Aorta (tissue), 5 donors: ENCODE results near the gene LRRN4. TPM values are rescaled to one million over a fixed set of nuclear protein-coding genes. Genes with fewer than 3 reads are reported as not detected.

ENCODE experiments used
- ATAC-seq: fragments of 200-7000 bp; cut with Tn5 transposase; one replicate; pipeline ENCODE4 v1.9.1; 2022; ENCODE audit warnings: moderate library complexity; ENCODE audit not compliant: low FRiP score
- DNase-seq, 2 donors: peaks; one replicate each; pipeline ENCODE4 v3.0.0-alpha.2; 2020
- H3K27ac ChIP-seq, 2 donors: one replicate each; pipeline ENCODE4 v1.5.1; 2013; ENCODE audit warnings: low read length in 2 of 2, mild to moderate bottlenecking in 2 of 2, moderate library complexity in 2 of 2, control low read depth in 1 of 2, inconsistent platforms in 1 of 2, low read depth in 1 of 2
- H3K27me3 ChIP-seq, 2 donors: one replicate each; pipeline ENCODE4 v1.6.1; 2013; ENCODE audit warnings: control low read depth in 1 of 2, low read length in 1 of 2, mild to moderate bottlenecking in 1 of 2, moderate library complexity in 1 of 2; ENCODE audit not compliant: insufficient read depth in 2 of 2, control insufficient read depth in 1 of 2
- H3K36me3 ChIP-seq, 2 donors: one replicate each; pipeline ENCODE4 v1.6.1; 2013; ENCODE audit warnings: control low read depth in 1 of 2, low read length in 1 of 2, mild to moderate bottlenecking in 1 of 2; ENCODE audit not compliant: insufficient read depth in 2 of 2, control insufficient read depth in 1 of 2
- H3K4me1 ChIP-seq, 2 donors: one replicate each; pipeline ENCODE4 v1.6.1; 2013; ENCODE audit warnings: low read length in 2 of 2, control low read depth in 1 of 2, mild to moderate bottlenecking in 1 of 2, moderate library complexity in 1 of 2; ENCODE audit not compliant: insufficient read depth in 2 of 2, control insufficient read depth in 1 of 2
- H3K4me3 ChIP-seq, 2 donors: one replicate each; pipeline ENCODE4 v1.5.1; 2013; ENCODE audit warnings: low read length in 2 of 2, control low read depth in 1 of 2, mild to moderate bottlenecking in 1 of 2
- H3K9me3 ChIP-seq: one replicate; pipeline ENCODE4 v1.6.1; 2013; ENCODE audit warnings: mild to moderate bottlenecking, low read length; ENCODE audit not compliant: control insufficient read depth
- WGBS, 2 donors: extraction: QIAGEN DNeasy Blood & Tissue Kit; methylation state at CpG; one replicate each; pipeline ENCODE4 v1.1.7; 2013; 5-methylcytosine and 5-hydroxymethylcytosine counted together
- intact Hi-C, 2 donors: fragments of 100-400 bp; cut with DNase I; formaldehyde crosslinking; loops; one replicate each; pipeline versions ENCODE4 v1.14.2 to v1.15.0; 2022
- polyA plus RNA-seq, 2 donors: library from polyadenylated mRNA; stranded (reverse); fragments of 200-250 nt; gene quantifications; one replicate each; pipeline ENCODE4 v1.2.3, GENCODE V29; 2013
- total RNA-seq, 2 donors: library from RNA; stranded (reverse); fragmentation: NEBNext Ultra II Directional; extraction: Animal tissue kit (Norgen Biotek cat#: 25700); gene quantifications; one replicate each; pipeline ENCODE4 v1.2.1, GENCODE V29; 2021
- donor health status: healthy with polysubstance abuse.
- donor health status: Bipolar disorder and iron deficiency.
- donor health status: DM: no; HTN: no; CAD: no.
- donor health status: DM: no; HTN: no; CAD: no.
- donor health status: DM: yes; HTN: yes; CAD: no.

Gene LRRN4
- total and polyA plus RNA-seq, 4 donors, result 0.36 TPM; not detected in 3

GRCh38 chr20:5991623-5992441, 62.0 kb downstream of the LRRN4 start:
- intact Hi-C loops, result no loop called here
- ATAC-seq (no peak), DNase-seq (no peak)
- Histone ChIP-seq H3K27ac (no peak overlapping the region), H3K4me1 (no peaks in the 10 kb centered on the region), H3K36me3 (peaks cover 2 to 4% of the 10 kb centered on the region in 2 donors), H3K27me3 (no peaks in the 10 kb centered on the region), H3K9me3 (no peaks in the 10 kb centered on the region), H3K4me3 (no peak overlapping the region)
- 61 to 70% methylated on average over 2 of the region's 2 CpGs for WGBS, 2 donors

GRCh38 chr20:5990946-5991345, 62.9 kb downstream of the LRRN4 start:
- DNase-seq (no peak), ATAC-seq (no peak)
- 89 to 90% methylated on average over 3 of the region's 3 CpGs for WGBS, 2 donors
- no peaks in the 10 kb centered on the region for H3K9me3 ChIP-seq
- intact Hi-C loops, result no loop called here
- H3K27me3 ChIP-seq, result no peaks in the 10 kb centered on the region
- no peak overlapping the region for H3K27ac ChIP-seq
- peaks cover 1 to 4% of the 10 kb centered on the region in 2 donors for H3K36me3 ChIP-seq
- H3K4me1 ChIP-seq, result no peaks in the 10 kb centered on the region
- H3K4me3 ChIP-seq, result no peak overlapping the region

Other genes with a start within 250 kb of the LRRN4 start
- not detected for gene CHGB, start 142.6 kb downstream of the LRRN4 start, total RNA-seq
- gene CHGB, start 142.6 kb downstream of the LRRN4 start, polyA plus RNA-seq, result 1 to 10 TPM in 1 of 2 donors, under 1 TPM in 1; 0.10 to 1.6 TPM
- gene TRMT6, start 103.5 kb downstream of the LRRN4 start, total RNA-seq, result 10 to 100 TPM in 1 of 2 donors, 1 to 10 TPM in 1; 8.9 to 11.0 TPM
- gene TRMT6, start 103.5 kb downstream of the LRRN4 start, polyA plus RNA-seq, result 1 to 10 TPM; 2.4 to 7.5 TPM
- gene MCM8, start 103.4 kb downstream of the LRRN4 start, total RNA-seq, result 1 to 10 TPM; 4.7 TPM
- gene MCM8, start 103.4 kb downstream of the LRRN4 start, polyA plus RNA-seq, result 1 to 10 TPM; 1.6 to 3.5 TPM
- gene CRLS1, start 47.9 kb downstream of the LRRN4 start, total RNA-seq, result 10 to 100 TPM; 35.0 to 36.0 TPM
- 10 to 100 TPM; 34.2 to 43.3 TPM for gene CRLS1, start 47.9 kb downstream of the LRRN4 start, polyA plus RNA-seq
- 1 to 10 TPM in 1 of 2 donors, under 1 TPM in 1; 0.39 to 1.5 TPM for gene FERMT1, start 69.0 kb upstream of the LRRN4 start, total RNA-seq
- 1 to 10 TPM in 1 of 2 donors, under 1 TPM in 1; 0.03 to 1.1 TPM for gene FERMT1, start 69.0 kb upstream of the LRRN4 start, polyA plus RNA-seq